EL (cell line): ENCODE data around the gene LPP.

Experiments
- DNase-seq: peaks from one replicate; pipeline ENCODE4 v3.0.0-alpha.2; 2016

The LPP gene

GRCh38 chr3:188223936-188224335, 70.0 kb downstream of the LPP start:
- no peak for DNase-seq

DNA sequence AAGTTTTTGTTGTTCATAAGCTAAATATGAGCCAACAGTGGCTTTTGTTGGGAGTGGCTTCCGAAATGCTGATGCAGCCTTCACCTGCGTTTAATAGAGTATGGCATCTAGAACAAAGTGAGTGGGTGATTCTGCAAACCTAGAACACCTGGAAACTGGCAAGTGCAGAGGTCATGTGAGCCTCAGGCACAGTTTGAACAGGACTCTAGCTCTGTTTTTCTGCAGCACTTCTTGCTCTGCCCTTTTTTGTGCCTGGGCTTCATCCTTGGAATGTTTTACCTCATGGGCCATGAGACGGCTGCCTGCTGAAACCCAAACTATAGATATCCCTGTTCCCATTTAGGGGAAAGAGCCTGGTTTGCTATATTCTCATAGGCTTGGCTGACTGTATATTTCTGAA, 73.5 kb downstream of the LPP start:
- no peak for DNase-seq

GRCh38 chr3:188229177-188229576, 75.2 kb downstream of the LPP start:
- no peak for DNase-seq

DNA sequence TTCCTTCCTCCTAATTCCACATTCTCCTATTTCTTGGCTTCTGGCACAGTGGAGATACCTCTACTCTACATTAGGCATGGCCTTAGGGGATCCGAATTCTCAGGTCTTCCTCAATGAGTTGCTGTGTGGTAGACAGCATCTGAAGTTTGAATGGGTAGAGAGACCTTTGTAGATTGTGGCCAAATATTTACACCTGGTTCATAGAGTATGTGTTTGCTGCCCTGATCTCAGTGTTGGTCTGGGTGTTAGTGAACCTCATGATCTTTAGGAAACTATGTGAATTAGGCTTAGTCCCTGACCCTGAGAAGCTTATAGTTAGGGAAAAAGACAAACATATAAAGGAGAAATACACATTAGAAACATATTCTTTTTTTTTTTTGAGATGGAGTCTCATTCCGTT, 75.8 kb downstream of the LPP start:
- no peak for DNase-seq

GRCh38 chr3:188230962-188231361, 77.0 kb downstream of the LPP start:
- DNase-seq: peak; percentile 77

DNA sequence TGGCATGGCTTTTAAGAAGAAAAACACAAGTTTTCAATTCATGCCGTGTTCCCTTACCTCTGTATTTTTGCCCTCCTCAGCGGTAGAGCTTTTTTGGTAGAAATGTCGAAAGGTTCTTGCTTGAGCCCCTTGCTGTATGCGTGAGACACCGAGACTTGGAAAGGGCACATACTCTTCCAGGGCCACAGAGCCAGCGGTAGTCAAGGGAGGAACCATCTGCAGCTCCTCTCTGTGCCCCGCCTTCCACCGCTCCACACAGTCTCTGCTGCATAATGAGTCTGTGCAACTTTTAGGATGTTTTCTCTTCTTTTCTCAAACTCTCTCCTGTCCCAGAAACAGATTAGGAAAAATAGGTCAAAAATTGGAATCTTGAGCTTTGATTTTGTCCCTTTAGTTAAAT, 77.5 kb downstream of the LPP start:
- DNase-seq: no peak

DNA sequence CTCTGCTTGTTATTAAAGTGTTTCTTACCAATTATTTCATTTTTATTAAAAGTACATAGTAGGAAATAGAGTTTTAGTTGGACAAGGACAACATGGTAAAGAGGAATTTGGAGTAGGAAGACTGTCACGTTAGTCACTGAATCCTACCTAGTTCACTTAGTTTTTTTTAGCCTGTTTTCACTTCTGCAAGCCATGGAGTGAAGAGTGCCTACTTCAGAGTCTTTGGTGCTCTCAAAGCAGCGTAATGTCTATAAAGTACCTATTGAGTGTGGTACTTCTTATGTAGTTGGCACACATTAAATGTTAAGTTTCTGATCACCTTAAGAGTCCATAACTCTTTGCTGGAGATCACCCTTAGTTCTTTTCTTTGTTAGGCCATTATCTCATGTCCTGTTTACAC, 78.7 kb downstream of the LPP start:
- DNase-seq: no peak

DNA sequence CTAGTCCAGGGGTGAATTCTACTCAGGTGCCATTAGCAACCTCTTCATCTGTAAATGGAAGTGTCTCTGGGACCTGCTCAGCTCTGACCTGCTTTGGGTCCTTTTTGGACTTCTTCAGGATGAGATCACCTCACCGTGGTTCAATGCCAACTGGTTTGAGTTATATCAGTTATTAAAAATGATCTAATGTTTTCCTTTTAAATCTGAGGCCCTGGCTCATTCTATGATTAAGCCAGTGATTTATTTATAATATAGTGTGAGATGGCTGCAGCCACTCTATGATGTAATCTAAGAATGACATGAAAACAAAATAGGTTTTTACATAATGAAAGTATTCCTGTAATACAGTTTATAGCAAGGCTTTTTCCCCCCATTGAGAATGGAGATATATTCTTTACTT, 79.4 kb downstream of the LPP start:
- peak; percentile 74 for DNase-seq

GRCh38 chr3:188234132-188234531, 80.2 kb downstream of the LPP start:
- DNase-seq: peak; percentile 75

GRCh38 chr3:188236271-188236670, 82.3 kb downstream of the LPP start:
- DNase-seq: no peak

GRCh38 chr3:188239035-188239434, 85.1 kb downstream of the LPP start:
- no peak for DNase-seq

DNA sequence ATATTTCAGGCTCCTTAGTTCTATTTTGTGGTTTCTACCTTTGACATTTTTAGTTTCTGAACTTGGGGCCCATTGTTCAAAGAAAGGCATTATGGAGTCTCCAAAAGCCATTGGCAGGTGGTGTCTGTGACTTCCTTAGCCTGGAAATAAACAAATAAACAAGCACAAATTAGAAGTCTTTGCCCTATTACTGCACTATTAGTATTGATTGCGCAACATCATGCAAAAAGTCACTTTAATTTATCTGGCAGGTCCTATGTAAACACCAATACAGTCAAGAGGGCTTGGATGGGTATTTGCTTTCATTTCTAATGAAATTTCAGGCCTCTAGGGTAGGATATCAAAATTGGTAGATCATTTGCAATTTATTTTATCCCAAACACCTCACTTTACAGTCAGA, 85.6 kb downstream of the LPP start:
- no peak for DNase-seq

- no peak for DNase-seq
Observed at GRCh38 chr3:188240189-188240981, 86.4 kb downstream of the LPP start.

DNA sequence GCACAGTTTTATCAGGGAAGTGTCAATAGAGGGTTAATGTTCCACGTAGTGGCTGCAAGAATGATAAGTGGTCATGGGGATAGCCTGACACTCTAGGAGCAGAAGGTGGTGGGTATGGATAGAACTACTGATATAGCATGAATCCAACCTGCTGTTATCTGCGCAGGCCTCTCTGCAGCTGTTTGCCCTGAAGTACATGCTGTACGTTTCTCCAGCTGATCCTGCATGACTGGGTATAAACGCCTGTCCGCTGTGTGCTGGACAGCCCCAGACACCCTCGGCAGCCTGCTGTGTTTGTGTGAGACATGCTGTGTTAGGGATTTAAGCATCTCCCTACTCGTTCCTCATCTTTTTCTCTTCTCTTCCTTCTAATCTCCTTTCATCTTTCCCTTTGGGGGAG, 87.1 kb downstream of the LPP start:
- DNase-seq: no peak

DNA sequence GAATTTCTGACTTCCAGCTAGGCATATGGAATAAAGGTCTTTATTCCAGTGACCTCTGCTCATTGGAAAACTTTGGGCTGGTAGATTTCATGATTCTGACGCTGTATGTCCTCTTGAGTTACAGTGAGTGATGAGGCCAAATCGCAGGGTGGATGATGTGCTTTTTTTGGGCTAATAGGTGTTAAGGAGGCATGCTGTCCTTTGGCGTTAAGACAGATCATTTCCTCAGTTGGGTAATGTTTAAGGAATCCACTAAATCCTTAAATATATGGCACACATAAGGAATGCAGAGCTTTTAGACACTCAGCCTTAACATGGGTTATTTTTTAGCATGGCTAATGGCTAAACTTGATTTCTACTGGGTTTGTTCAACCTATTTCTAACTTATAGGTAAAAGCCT, 87.9 kb downstream of the LPP start:
- peak; percentile 67 for DNase-seq

DNA sequence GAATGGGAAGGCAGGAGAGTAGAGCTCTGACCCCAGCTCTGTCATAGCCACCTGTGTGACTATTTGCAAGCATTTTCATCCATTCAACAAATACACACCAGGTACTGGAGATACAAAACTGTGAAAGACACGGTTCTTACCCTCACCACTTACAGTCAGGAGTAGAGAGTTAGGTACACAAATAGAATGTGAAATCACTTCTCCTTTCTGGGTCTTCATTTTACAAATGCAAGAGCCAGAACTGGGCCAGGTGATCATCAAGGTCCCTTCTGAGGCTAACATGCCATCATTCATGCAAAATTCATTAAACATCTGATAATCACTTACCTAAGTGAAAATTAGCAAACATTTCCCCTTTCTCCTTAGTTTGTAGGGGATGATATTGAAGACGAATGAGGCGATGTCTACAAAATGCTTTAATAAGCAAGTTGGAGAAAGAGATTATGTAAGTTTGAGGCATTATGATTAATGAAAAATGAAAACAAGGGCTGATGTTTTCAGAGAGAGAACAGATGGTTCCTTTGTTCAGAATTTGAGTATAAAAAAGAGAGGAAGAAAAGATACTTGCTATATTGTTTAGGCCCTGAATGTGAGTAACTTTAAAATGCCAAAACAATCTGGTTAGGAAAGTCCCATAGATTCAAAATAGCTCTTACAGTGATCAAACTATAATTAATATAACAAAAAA, 88.6 kb downstream of the LPP start:
- DNase-seq: no peak

DNA sequence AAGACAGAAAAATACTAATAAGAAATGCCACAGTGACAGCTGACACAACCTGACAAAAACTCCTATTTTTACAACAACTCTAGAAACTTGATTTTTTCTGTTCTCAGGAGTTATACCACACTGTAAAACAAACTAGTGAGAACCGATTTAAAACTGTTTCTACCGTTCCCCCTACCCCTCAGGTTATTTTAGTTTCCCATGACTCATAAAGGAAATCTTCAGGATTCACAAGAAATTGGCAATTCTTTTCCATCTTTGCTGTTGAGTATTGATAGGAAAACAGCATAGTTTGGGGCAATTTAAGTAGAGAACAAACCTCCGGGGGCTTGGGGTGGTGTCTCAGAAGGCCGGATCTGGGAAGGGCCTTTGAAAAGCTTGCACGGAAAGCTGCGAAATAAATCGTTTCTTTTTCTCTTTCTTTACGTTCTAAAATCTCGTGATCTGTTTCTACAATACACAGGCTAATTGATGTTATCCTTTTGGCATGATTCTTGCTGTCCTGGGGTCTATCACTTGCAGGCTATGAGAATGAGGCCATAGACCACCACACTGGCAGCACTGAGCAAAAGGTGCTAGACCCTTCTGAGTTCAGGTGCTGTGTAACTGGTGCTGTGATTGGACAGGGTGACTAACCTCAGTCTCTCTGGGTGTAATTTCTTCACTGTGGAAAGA, 89.3 kb downstream of the LPP start:
- DNase-seq: peak; percentile 54

DNA sequence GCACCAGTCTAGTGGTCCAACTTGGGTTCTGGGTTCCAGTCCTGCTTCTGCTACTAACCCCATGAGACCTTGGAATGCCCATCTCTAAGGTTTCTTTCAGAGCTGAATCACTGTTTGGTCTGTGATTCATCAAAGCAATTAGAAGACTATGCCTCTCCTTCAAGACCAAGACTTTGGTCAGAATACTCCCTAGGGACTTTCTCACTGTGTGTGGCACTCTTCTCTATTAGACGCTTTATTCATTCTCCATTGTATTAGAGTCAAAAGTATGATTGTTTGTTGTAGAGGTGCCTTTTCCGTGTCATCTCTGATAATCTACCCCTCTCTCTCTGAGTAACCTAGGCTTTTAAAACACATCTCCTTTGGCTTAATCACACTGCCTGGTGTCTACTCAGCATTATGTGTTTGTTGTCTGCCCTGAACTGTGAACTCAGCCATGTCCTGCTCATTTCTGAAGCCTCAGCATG, 90.5 kb downstream of the LPP start:
- DNase-seq: peak; percentile 85

DNA sequence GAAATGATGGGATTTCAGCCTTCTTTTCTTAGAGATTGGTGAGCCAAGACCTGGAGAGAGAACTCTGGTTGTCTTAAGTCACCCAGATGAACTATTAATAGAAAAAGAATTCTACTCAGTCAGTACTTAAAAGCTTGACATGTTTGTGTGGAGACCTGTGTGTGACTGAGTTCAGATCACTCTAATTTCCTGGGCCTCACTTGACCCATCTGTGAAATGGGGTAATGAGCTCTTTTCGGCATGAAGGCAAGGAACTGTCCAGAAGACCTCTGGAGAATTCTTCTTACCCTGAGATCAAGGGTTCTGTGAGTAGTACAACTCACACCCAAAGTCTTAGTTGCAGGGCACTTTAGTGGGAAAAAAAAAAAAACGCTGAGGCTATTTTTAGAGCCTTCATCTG, 92.9 kb downstream of the LPP start:
- DNase-seq: no peak

GRCh38 chr3:188248036-188248561, 94.1 kb downstream of the LPP start:
- DNase-seq: no peak

DNA sequence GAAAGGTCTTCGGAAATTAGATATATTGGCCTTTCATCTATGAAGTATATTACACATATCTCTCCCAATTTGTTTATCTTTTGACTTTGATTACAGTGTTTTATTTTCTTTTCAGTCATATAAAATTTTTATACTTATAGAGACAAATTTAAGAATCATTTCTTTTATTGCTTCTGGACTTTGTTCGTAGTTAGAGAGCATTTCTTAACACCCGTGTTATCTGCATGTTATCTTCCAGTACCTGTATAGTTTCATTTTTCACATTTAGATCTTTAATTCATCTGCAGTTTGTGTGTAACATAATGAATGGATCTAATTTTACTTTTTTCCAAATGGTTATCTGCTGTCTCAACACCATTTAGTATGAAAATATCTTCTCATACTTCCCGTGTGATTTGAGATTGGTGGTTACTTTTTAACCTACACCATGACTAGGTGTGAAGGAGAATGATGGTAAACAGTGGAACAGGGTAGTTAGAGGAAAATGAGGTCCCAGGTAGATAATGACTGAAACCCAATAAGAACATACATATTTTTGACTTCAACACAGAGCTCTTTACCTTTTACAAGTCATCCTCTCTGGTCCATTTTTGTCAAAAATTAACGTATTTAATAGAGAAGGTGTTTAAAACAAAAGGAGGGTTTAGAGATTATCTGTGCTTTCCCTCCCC, 99.3 kb downstream of the LPP start:
- no peak for DNase-seq

DNA sequence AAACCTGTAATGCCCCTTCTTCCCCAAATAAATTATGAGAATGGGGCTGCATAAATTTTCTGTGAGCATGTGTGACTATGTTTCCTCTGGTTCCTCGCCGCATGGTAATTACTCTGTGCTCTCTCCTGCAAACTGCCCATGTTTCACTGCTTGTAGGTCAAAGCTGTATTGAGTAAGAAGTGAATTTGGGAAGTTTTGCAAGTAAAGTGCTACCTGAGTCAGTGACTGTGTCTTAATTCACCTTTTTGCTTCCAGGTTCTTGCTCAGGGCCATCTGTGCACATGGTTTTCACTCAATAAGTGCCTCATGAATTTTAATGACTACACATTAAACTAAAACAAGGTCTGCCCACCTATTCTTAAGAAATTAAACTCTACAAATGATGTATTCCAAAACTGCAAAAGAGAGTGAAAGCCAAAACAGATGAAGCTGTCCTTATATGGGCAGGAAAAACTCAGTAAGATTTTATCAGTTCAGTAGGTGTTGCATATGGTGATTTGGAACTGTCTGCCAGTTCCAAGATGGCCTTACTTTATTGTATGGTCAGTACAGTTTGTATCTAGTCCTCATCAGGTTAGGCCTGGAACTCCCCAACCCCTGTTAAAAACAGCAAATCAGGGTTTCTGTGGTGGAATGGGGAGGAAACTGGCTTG, 100.0 kb downstream of the LPP start:
- no peak for DNase-seq
